NAMALWA (cell line): ENCODE measurements around the gene SHROOM4.

Source experiments
- DNase-seq: peaks from one replicate; pipeline ENCODE4 v3.0.0-alpha.2; 2015; ENCODE audit warnings: low spot score

The SHROOM4 gene, protein sequence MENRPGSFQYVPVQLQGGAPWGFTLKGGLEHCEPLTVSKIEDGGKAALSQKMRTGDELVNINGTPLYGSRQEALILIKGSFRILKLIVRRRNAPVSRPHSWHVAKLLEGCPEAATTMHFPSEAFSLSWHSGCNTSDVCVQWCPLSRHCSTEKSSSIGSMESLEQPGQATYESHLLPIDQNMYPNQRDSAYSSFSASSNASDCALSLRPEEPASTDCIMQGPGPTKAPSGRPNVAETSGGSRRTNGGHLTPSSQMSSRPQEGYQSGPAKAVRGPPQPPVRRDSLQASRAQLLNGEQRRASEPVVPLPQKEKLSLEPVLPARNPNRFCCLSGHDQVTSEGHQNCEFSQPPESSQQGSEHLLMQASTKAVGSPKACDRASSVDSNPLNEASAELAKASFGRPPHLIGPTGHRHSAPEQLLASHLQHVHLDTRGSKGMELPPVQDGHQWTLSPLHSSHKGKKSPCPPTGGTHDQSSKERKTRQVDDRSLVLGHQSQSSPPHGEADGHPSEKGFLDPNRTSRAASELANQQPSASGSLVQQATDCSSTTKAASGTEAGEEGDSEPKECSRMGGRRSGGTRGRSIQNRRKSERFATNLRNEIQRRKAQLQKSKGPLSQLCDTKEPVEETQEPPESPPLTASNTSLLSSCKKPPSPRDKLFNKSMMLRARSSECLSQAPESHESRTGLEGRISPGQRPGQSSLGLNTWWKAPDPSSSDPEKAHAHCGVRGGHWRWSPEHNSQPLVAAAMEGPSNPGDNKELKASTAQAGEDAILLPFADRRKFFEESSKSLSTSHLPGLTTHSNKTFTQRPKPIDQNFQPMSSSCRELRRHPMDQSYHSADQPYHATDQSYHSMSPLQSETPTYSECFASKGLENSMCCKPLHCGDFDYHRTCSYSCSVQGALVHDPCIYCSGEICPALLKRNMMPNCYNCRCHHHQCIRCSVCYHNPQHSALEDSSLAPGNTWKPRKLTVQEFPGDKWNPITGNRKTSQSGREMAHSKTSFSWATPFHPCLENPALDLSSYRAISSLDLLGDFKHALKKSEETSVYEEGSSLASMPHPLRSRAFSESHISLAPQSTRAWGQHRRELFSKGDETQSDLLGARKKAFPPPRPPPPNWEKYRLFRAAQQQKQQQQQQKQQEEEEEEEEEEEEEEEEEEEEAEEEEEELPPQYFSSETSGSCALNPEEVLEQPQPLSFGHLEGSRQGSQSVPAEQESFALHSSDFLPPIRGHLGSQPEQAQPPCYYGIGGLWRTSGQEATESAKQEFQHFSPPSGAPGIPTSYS (N-terminal part only)

DNA sequence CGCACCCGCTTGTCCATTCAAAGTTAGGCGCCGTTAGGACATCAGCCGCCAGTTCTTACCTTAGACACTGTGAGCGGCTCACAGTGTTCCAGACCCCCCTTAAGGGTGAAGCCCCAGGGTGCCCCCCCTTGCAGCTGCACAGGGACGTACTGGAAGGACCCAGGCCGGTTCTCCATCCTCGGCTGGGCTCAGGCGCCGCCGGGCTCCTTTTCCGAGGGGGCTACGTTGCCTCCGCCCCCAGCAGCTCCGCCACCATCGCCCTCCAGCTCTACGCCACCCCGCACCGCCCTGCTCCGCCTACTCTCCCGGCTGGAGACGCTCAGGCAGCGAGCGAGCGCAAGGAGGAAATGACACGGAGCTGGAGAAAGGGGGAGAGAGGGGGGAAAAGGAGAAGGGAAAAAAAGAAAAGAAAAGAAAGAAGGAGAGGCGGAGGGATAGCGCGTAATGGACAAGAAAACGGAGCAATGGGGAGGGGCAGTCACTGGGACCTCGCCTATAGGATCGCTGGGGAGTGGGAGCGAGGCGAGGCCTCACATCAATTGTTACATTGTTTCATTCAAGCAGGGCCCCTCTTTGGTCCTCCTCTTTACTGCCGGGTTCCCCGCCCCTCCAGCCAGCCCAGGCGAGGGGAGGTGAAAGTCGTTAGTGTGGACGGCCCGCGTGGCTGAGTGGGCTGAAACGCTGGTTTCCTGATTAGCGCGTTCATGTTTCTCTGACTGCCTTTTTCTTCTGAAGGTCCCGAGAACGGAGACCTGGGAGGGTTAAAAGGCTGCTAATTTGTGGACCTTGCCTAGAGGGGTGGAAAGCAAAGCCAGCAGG is at the start of gene SHROOM4:
Gene SHROOM4, minus strand, starts transcription at position 352 of the 819 bp plus-strand sequence. Its CDS starts 176 bp downstream, at position 176.
- no peak for DNase-seq

DNA sequence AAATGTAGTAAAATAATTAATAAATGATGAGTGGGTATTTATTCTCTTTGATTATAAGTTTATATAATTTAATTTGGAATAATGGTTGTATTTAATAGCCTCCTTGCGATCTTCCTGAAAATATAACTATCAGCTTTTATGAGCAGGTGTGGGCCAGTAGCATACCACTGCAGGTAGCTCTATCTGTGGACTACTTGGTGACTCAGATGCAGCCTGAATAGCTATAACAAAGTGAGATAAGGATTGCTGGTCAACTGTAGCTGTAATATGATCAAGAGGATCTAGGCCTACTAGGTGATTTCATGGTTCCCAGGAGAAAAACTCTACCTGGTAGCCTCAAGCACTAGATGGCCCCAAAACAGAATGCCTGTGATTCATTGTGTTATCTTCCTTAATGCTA is 49.5 kb upstream of the SHROOM4 start:
- DNase-seq, result no peak

DNA sequence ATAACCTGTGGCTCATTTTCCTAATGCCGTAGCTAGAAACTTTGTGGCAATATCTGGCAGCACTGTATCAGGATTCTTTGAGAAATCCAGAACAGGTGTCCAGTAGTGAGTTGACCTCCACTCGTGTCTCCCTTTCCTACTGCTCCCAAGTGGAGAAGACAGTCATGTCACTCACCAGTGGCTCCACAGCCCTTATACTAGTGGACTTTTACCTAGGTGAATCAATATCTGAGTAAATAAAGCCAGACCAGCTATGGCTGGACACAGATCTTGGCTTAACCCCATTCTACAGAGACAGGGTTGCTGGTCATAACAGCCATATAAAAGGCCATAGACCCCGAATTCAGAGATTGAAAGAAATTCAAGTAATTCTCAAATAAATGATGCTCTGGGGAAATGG is 46.5 kb upstream of the SHROOM4 start:
- no peak for DNase-seq

DNA sequence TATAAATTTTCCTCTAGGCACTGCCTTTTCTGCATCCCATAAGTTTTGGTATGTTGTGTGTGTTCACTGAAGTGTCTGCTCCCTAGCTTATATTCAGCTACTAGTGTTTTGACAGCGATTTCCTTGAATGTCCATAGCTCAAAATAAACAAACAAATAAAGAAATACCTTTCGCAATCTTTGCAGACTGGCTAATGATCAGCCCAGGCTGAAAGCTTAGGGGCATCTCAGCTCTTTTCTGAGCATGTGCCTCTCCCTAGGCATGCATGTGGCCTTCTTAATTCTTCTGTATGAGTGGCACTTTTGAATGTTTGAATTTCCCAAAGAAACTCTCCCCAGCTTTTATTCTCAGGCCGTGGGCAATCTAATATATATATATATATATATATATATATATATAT is 44.6 kb upstream of the SHROOM4 start:
- DNase-seq, result no peak

- DNase-seq, result no peak
These were observed 39.4 kb upstream of the SHROOM4 start for GRCh38 chrX:50853399-50853798.

DNA sequence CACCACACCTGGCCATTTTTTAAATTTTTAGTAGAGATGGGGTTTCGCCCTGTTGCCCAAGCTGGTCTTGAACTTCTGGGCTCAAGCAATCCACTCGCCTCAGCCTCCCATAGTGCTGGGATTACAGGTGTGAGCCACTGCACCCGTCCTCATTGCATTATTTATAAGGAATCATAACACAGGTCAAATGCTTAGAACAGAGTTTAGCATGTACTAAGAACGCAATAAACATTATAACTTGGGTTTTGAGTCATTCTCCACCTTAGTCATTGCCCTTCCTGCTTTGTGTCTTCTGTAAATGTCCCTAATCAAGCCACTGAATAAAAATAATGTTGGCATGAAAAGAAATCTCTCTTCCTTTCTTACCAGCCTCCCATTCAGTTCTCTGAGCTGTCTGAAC is 38.5 kb upstream of the SHROOM4 start:
- no peak for DNase-seq

DNA sequence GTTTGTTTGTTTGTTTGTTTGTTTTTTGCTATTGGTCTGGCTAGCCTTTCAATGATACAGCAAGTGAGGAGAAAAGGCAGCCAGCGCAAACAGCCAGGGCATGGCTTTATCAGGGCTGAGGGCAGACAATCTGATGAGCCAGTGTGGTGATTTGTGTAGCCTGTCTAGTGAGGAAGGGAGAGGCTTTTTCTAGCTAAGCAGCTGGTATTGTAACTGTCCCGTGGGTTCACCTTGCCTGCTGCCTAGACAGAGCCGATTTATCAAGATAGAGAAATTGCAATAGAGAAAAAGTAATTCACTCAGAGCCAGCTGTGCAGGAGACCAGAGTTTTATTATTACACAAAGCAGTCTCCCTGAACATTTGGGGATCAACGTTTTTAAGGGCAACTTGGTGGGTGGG is 28.2 kb upstream of the SHROOM4 start:
- DNase-seq, result no peak

- no peak for DNase-seq
These were observed 25.7 kb upstream of the SHROOM4 start for GRCh38 chrX:50839730-50840129.

GRCh38 chrX:50838820-50839600 is 25.0 kb upstream of the SHROOM4 start:
- no peak for DNase-seq

DNA sequence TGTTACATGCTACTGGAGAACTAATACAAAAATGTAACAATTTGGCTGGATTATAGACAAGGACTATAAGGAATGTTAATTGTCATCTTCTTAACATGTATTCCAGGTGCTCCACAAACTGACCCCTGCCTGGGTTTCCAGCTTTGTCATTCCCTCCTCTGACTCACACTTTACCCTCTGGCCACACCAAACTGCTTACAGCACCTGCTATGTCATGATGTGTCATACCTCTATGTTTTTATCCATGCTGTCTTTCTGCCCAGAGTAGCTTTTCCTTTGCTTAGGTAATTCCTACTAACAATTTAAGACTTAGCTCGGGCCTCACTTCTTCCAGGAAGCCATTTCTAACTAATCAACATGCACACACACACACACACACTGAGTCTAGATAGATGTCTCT is 14.0 kb upstream of the SHROOM4 start:
- no peak for DNase-seq

DNA sequence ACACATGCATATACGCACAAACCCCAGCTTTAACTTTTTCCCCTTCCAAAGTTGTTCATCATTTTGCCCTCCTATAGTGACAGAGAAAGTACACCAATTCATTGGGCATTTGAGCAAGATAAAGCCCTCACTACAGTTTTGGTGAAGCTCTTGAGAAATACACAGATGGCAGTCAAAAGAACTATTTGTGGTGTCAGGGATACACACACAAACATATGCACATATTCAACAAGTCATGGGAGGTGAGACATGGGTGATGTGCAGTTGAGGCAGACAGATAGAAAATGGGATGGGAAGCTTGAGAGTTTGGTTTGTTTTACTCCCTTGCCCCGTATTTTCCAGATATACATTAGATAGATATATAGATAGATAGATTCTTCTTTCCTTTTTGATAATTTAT is 11.8 kb upstream of the SHROOM4 start:
- no peak for DNase-seq

- no peak for DNase-seq
These were observed 5.0 kb upstream of the SHROOM4 start for GRCh38 chrX:50818986-50819385.

DNA sequence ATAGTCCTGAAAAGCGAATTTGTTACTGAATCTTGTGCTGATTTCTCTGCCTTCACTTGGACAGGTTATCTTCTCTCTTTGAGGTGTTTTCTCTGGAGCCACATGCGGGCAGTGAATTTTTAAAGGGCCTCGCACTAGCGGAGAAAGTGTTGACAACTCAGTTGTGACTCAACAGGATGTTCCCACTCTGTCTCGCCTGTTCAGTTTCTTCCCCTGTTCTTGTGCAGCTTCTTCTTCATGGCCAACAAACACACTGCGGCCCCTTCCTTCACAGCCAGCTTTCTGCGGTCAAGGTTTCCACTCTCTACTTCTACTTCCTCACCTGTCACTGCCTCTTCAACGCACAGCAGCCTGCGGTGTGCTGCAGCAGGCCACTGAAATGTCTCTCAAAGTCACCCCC is 1.1 kb upstream of the SHROOM4 start:
- no peak for DNase-seq

DNA sequence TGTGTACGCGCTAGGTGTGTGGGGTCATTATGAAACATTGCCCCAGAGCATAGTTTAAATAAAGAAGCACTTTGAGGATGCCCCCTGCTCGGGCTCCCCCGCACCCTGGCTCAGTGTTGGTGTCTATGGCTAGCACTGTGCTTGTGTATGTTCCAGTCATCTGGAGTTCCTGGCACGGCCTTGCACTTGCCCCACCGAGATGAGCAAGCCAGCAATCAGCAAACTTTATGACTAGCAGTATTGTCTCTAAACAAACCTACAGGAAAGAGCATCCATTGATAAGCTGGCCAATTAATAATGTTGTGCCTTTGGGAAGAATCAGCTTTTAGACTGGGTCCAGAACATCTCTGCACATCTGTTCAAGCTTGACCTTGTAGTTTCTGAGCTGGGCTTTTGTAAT is 707 bp upstream of the SHROOM4 start:
- DNase-seq, result no peak

- DNase-seq, result no peak
These were observed 775 bp downstream of the SHROOM4 start for GRCh38 chrX:50812995-50813842.

- no peak for DNase-seq
These were observed 8.7 kb downstream of the SHROOM4 start for GRCh38 chrX:50805276-50805675.

- DNase-seq, result no peak
These were observed 12.9 kb downstream of the SHROOM4 start for GRCh38 chrX:50801135-50801534.

GRCh38 chrX:50799531-50799961 is 14.4 kb downstream of the SHROOM4 start:
- DNase-seq, result no peak

- DNase-seq, result no peak
These were observed 15.2 kb downstream of the SHROOM4 start for GRCh38 chrX:50798783-50799182.

- no peak for DNase-seq
These were observed 26.9 kb downstream of the SHROOM4 start for GRCh38 chrX:50787099-50787498.
